HEK293T (cell line): ENCODE results near the gene PDE4B.

Source experiments
- ARNT ChIP-seq: fragments of 450-650 bp; IDR thresholded peaks from 2 replicates; pipeline ENCODE4 v1.6.1; 2017; ENCODE audit warnings: mild to moderate bottlenecking
- BHLHE40 ChIP-seq: fragments of 450-650 bp; IDR thresholded peaks from 2 replicates; pipeline ENCODE4 v1.6.1; 2016; ENCODE audit warnings: mild to moderate bottlenecking, moderate library complexity, borderline replicate concordance
- ELF4 ChIP-seq: fragments of 450-650 bp; IDR thresholded peaks from 2 replicates; pipeline ENCODE4 v1.6.1; 2017; ENCODE audit warnings: antibody characterized with exemption
- FOXM1 ChIP-seq: fragments of 450-650 bp; IDR thresholded peaks from 2 replicates; pipeline ENCODE4 v1.6.1; 2017; ENCODE audit warnings: mild to moderate bottlenecking, borderline replicate concordance
- HDGF ChIP-seq: fragments of 450-650 bp; IDR thresholded peaks from 2 replicates; pipeline ENCODE4 v1.6.1; 2017; ENCODE audit warnings: antibody characterized with exemption, borderline replicate concordance
- LEF1 ChIP-seq: fragments of 450-650 bp; IDR thresholded peaks from 2 replicates; pipeline ENCODE4 v1.6.1; 2017; ENCODE audit warnings: mild to moderate bottlenecking, borderline replicate concordance
- TARDBP ChIP-seq: fragments of 450-650 bp; IDR thresholded peaks from 2 replicates; pipeline ENCODE4 v1.6.1; 2016

GRCh38 chr1:65938506-65938905 is 145.8 kb downstream of the PDE4B start:
- TF ChIP-seq BHLHE40: no peak
- no peak for TF ChIP-seq HDGF
- no peak for TF ChIP-seq ARNT
- TF ChIP-seq ELF4: no peak
- no peak for TF ChIP-seq TARDBP
- TF ChIP-seq FOXM1: no peak
- TF ChIP-seq LEF1: no peak
